ENCODE results near the gene FGF13.

GRCh38 chrX:138691186-138691585 is 20.3 kb downstream of the FGF13 start:
- TF ChIP-seq SIN3A (IDR thresholded peaks at IDR 0.05; ENCODE audit: borderline replicate concordance, insufficient read depth, low read length) (no peak), POLR2AphosphoS5 (IDR thresholded peaks at IDR 0.05; ENCODE audit: low read depth, low read length) (no peak), FOXP2 (optimal IDR thresholded peaks at IDR 0.05; ENCODE audit: borderline replicate concordance, extremely low read depth, extremely low read length, insufficient read depth) (no peak), TAF1 (IDR thresholded peaks at IDR 0.05; ENCODE audit: borderline replicate concordance, insufficient read depth, low read length) (no peak), REST (IDR thresholded peaks at IDR 0.05; ENCODE audit: insufficient read depth in 1 of 2, low read depth in 2 of 2, low read length in 2 of 2) (no peak)

Data from PFSK-1 (cell line).